PC-3 (cell line): ENCODE results near the gene UPK2.

Source experiments
- CTCF ChIP-seq: fragments of 300-600 bp; sonication (generic); conservative IDR thresholded peaks from 2 replicates; pipeline ENCODE4 v1.5.1; 2017; ENCODE audit warnings: antibody characterized with exemption, low read depth, mild to moderate bottlenecking, low read length
- EZH2 ChIP-seq: fragments of 300-600 bp; sonication (generic); IDR thresholded peaks from one replicate; pipeline ENCODE4 v1.6.1; 2017; ENCODE audit warnings: antibody characterized with exemption, mild to moderate bottlenecking, low read length; ENCODE audit not compliant: unreplicated experiment
- EZH2phosphoT487 ChIP-seq: fragments of 300-600 bp; sonication (generic); IDR thresholded peaks from 2 replicates; pipeline ENCODE4 v1.6.1; 2018; ENCODE audit warnings: mild to moderate bottlenecking, antibody characterized with exemption, low read length, borderline replicate concordance

- TF ChIP-seq CTCF = no peak
- no peak for TF ChIP-seq EZH2
- no peak for TF ChIP-seq EZH2phosphoT487
Observed at GRCh38 chr11:118953265-118953664, 2.8 kb upstream of the UPK2 start.
